ENCODE data around the gene SERPINB11. TPM values are rescaled to one million over a fixed set of nuclear protein-coding genes. Genes with fewer than 3 reads are reported as not detected.
A peak's percentile ranks its signal among the peaks of the same experiment; 100 is the strongest.

SERPINB11 gene
- total and polyA plus RNA-seq, 4 donors, result 0.47 TPM; not detected in 3

GRCh38 chr18:63679820-63680606 is 22.7 kb upstream of the SERPINB11 start:
- Histone ChIP-seq H3K9me3 (ENCODE audit: control insufficient read depth in 4 of 4, low read length in 3 of 4) (no peaks in the 10 kb centered on the region), H3K9ac (ENCODE audit: low read depth in 1 of 2, low read length in 2 of 2) (no peak overlapping the region)

GRCh38 chr18:63681449-63682340 is 21.1 kb upstream of the SERPINB11 start:
- H3K4me1 ChIP-seq (ENCODE audit: control insufficient read depth in 4 of 4, insufficient read depth in 4 of 4, low read length in 3 of 4), result peaks cover 0 to 17% (median 8%) of the 10 kb centered on the region in 4 donors
- no peaks in the 10 kb centered on the region for H3K36me3 ChIP-seq (ENCODE audit: control insufficient read depth in 4 of 4, insufficient read depth in 3 of 4, low read depth in 1 of 4, low read length in 3 of 4)
- no peak for DNase-seq (ENCODE audit: low spot score)
- H3K27me3 ChIP-seq (ENCODE audit: control insufficient read depth in 4 of 4, insufficient read depth in 4 of 4, low read length in 3 of 4), result no peaks in the 10 kb centered on the region
- H3K9me3 ChIP-seq (ENCODE audit: control insufficient read depth in 4 of 4, low read length in 3 of 4), result no peaks in the 10 kb centered on the region
- H3K9ac ChIP-seq (ENCODE audit: low read depth in 1 of 2, low read length in 2 of 2), result no peak overlapping the region
- WGBS, result 31% methylated on average over 2 of the region's 2 CpGs
- TF ChIP-seq SP1 (IDR thresholded peaks at IDR 0.05) (peak; percentile 85), RXRA (IDR thresholded peaks at IDR 0.05) (peak; percentile 74 to 87), HNF4G (IDR thresholded peaks at IDR 0.05) (peak; percentile 83), ATF3 (IDR thresholded peaks at IDR 0.05) (peak; percentile 26), FOXA2 (IDR thresholded peaks at IDR 0.05) (peak; percentile 82), JUND (IDR thresholded peaks at IDR 0.05) (peak; percentile 44 to 73), YY1 (IDR thresholded peaks at IDR 0.05) (peak; percentile 18), GABPA (IDR thresholded peaks at IDR 0.05 in 1 of 2, conservative IDR thresholded peaks at IDR 0.05 in 1 of 2) (no peak), HNF4A (conservative IDR thresholded peaks at IDR 0.05) (peak; percentile 90 to 96), EGR1 (IDR thresholded peaks at IDR 0.05; ENCODE audit: low read depth in 2 of 2) (no peak), NR2F2 (IDR thresholded peaks at IDR 0.05) (peak; percentile 46), ZBTB33 (IDR thresholded peaks at IDR 0.05) (peak; percentile 16), CTCF (IDR thresholded peaks at IDR 0.05; ENCODE audit: low read depth, low read length, missing input control) (no peak), RAD21 (IDR thresholded peaks at IDR 0.05) (peak in 1 of 2 donors; percentile 14), TAF1 (conservative IDR thresholded peaks at IDR 0.05) (no peak), FOXA1 (IDR thresholded peaks at IDR 0.05) (peak; percentile 35), REST (IDR thresholded peaks at IDR 0.05) (peak; percentile 16), MAX (IDR thresholded peaks at IDR 0.05) (peak; percentile 24)
- H3K27ac ChIP-seq (ENCODE audit: low read depth in 1 of 2, low read length in 2 of 2), result peak overlapping the region; percentile 48 to 66
- H3K4me3 ChIP-seq (ENCODE audit: low read depth in 1 of 3, low read length in 3 of 3), result no peak overlapping the region

More at GRCh38 chr18:63679820-63680606, 22.7 kb upstream of the SERPINB11 start:
- no peak for TF ChIP-seq TAF1 (conservative IDR thresholded peaks at IDR 0.05)
- no peak for TF ChIP-seq GABPA (IDR thresholded peaks at IDR 0.05 in 1 of 2, conservative IDR thresholded peaks at IDR 0.05 in 1 of 2)
- TF ChIP-seq YY1 (IDR thresholded peaks at IDR 0.05), result no peak
- WGBS, result 79% methylated on average over 5 of the region's 5 CpGs
- H3K36me3 ChIP-seq (ENCODE audit: control insufficient read depth in 4 of 4, insufficient read depth in 3 of 4, low read depth in 1 of 4, low read length in 3 of 4), result no peaks in the 10 kb centered on the region
- no peak overlapping the region for H3K4me3 ChIP-seq (ENCODE audit: low read depth in 1 of 3, low read length in 3 of 3)
- H3K27me3 ChIP-seq (ENCODE audit: control insufficient read depth in 4 of 4, insufficient read depth in 4 of 4, low read length in 3 of 4), result no peaks in the 10 kb centered on the region
- H3K4me1 ChIP-seq (ENCODE audit: control insufficient read depth in 4 of 4, insufficient read depth in 4 of 4, low read length in 3 of 4), result peaks cover 0 to 17% (median 8%) of the 10 kb centered on the region in 4 donors
- H3K27ac ChIP-seq (ENCODE audit: low read depth in 1 of 2, low read length in 2 of 2), result no peak overlapping the region
- DNase-seq (ENCODE audit: low spot score), result no peak
